HepG2 (cell line): ENCODE measurements around the gene FXYD5. TPM values are rescaled to one million over a fixed set of nuclear protein-coding genes. Genes with fewer than 3 reads are reported as not detected.

Experiments
- ARHGAP35 ChIP-seq: sonication (generic); formaldehyde crosslinking; IDR thresholded peaks from 2 replicates; pipeline ENCODE4 v1.9.0; 2022; ENCODE audit warnings: mild to moderate bottlenecking, inconsistent platforms, moderate library complexity, missing genetic modification reagents, borderline replicate concordance
- DBP ChIP-seq: sonication (generic); formaldehyde crosslinking; IDR thresholded peaks from 2 replicates; pipeline ENCODE4 v1.4.0; 2020; ENCODE audit warnings: missing genetic modification reagents; ENCODE audit errors: not compliant biosample characterization
- EP300 ChIP-seq, 3 experiments: sonication (generic) in 1 of 3; formaldehyde crosslinking in 1 of 3; IDR thresholded peaks; 2 replicates each; pipeline versions ENCODE4 v1.5.1 to v1.6.1; 2011 to 2020; ENCODE audit warnings: low read depth in 2 of 3, low read length in 2 of 3, borderline replicate concordance in 1 of 3, improper control_type of control experiment in 1 of 3, mild to moderate bottlenecking in 1 of 3, missing genetic modification reagents in 1 of 3, moderate library complexity in 1 of 3
- FOXA3 ChIP-seq: IDR thresholded peaks from 2 replicates; pipeline ENCODE4 v1.6.1; 2016; ENCODE audit warnings: missing genetic modification reagents, missing compliant biosample characterization
- HNF4A ChIP-seq: sonication (generic); formaldehyde crosslinking; IDR thresholded peaks from 2 replicates; pipeline ENCODE4 v1.4.0; 2020; ENCODE audit warnings: missing genetic modification reagents
- IKZF5 ChIP-seq: IDR thresholded peaks from 2 replicates; pipeline ENCODE4 v1.6.1; 2018; ENCODE audit warnings: missing genetic modification reagents, mild to moderate bottlenecking, missing compliant biosample characterization
- MAF1 ChIP-seq: sonication (generic); formaldehyde crosslinking; IDR thresholded peaks from 2 replicates; pipeline ENCODE4 v1.5.0; 2020; ENCODE audit warnings: missing genetic modification reagents, borderline replicate concordance
- MXI1 ChIP-seq: IDR thresholded peaks from 3 replicates; pipeline ENCODE4 v1.6.1; 2012; ENCODE audit warnings: low read depth, low read length, inconsistent platforms, borderline replicate concordance
- NBN ChIP-seq: fragments of 450-650 bp; conservative IDR thresholded peaks from 2 replicates; pipeline ENCODE4 v1.6.1; 2017
- NR2F1 ChIP-seq, 2 experiments: fragments of 450-650 bp in 1 of 2; formaldehyde crosslinking in 1 of 2; IDR thresholded peaks; 2 replicates each; pipeline versions ENCODE4 v1.5.0 to v1.6.1; 2016 to 2020; ENCODE audit warnings: mild to moderate bottlenecking in 1 of 2, missing compliant biosample characterization in 1 of 2, missing genetic modification reagents in 1 of 2, moderate library complexity in 1 of 2
- TFE3 ChIP-seq: IDR thresholded peaks from 2 replicates; pipeline ENCODE4 v1.6.1; 2016
- THAP8 ChIP-seq: sonication (generic); formaldehyde crosslinking; IDR thresholded peaks from 2 replicates; pipeline ENCODE4 v1.5.1; 2020; ENCODE audit warnings: missing genetic modification reagents, mild to moderate bottlenecking, borderline replicate concordance
- WIZ ChIP-seq: sonication (generic); formaldehyde crosslinking; IDR thresholded peaks from 2 replicates; pipeline ENCODE4 v1.5.1; 2020; ENCODE audit warnings: mild to moderate bottlenecking, missing genetic modification reagents
- ZBED4 ChIP-seq: sonication (generic); formaldehyde crosslinking; IDR thresholded peaks from 2 replicates; pipeline ENCODE4 v1.4.0; 2020; ENCODE audit warnings: missing genetic modification reagents, borderline replicate concordance
- ZBTB7A ChIP-seq: sonication (generic); formaldehyde crosslinking; IDR thresholded peaks from 2 replicates; pipeline ENCODE4 v1.8.0; 2022; ENCODE audit warnings: mild to moderate bottlenecking, missing genetic modification reagents
- ZNF205 ChIP-seq: IDR thresholded peaks from 2 replicates; pipeline ENCODE4 v1.6.1; 2018; ENCODE audit warnings: missing biosample characterization, missing genetic modification reagents
- ZNF235 ChIP-seq: sonication (generic); formaldehyde crosslinking; IDR thresholded peaks from 2 replicates; pipeline ENCODE4 v1.8.1; 2023; ENCODE audit warnings: mild to moderate bottlenecking, missing genetic modification reagents, borderline replicate concordance
- ZNF432 ChIP-seq: sonication (generic); formaldehyde crosslinking; IDR thresholded peaks from 2 replicates; pipeline ENCODE4 v1.5.0; 2020; ENCODE audit warnings: missing genetic modification reagents, mild to moderate bottlenecking, borderline replicate concordance
- ZNF557 ChIP-seq: sonication (generic); formaldehyde crosslinking; IDR thresholded peaks from 2 replicates; pipeline ENCODE4 v1.4.0; 2020; ENCODE audit warnings: missing genetic modification reagents
- ZNF704 ChIP-seq: sonication (generic); formaldehyde crosslinking; IDR thresholded peaks from 2 replicates; pipeline ENCODE4 v1.8.1; 2023; ENCODE audit warnings: mild to moderate bottlenecking, inconsistent platforms, moderate library complexity, missing genetic modification reagents, borderline replicate concordance
- polyA plus RNA-seq, 8 experiments: library from polyadenylated mRNA; depleted of rRNA in 3 of 8; stranded (reverse) in 7 of 8; unstranded in 1 of 8; fragments of >200 nt; fragmentation: Illumina TruSeq in 4 of 8; extraction: Trizol in 4 of 8; gene quantifications; 2 replicates each; pipeline versions ENCODE4 v1.2.1 to v1.2.3, GENCODE V29; 2011 to 2016; ENCODE audit warnings: low read depth in 4 of 8, missing spikeins in 1 of 8, mixed read lengths in 1 of 8; ENCODE audit not compliant: insufficient read depth in 1 of 8
- total RNA-seq, 5 experiments: library from RNA; depleted of rRNA; stranded (reverse); fragments of >200 nt; fragmentation: Illumina TruSeq; extraction: Trizol; gene quantifications; 2 replicates each; pipeline ENCODE4 v1.2.3, GENCODE V29; 2016; ENCODE audit warnings: low read depth in 1 of 5

The FXYD5 gene
- total and polyA plus RNA-seq, 2 of the 13 experiments (the other 11 are each of a cell fraction or from before 2014, with no cell fraction given): 0.65 TPM; not detected in 1

GRCh38 chr19:35135389-35135909 is 19.1 kb upstream of the FXYD5 start (continued):
- TF ChIP-seq ZNF235 (CRISPR knock-in tag) (no peak), TFE3 (no peak), NBN (no peak), ZNF432 (no peak), ZNF704 (no peak), ZNF557 (CRISPR knock-in tag) (no peak), ZBED4 (0 out of 2 replicates have a peak, but pooled peaks have one; percentile 39), THAP8 (CRISPR knock-in tag) (no peak), ZNF205 (CRISPR knock-in tag) (no peak), FOXA3 (CRISPR knock-in tag) (peak; percentile 35; the same call in 1 of the 2 replicates), IKZF5 (CRISPR knock-in tag) (peak; percentile 74; the same call in 1 of the 2 replicates), MXI1 (no peak; the same call in 2 of the 3 replicates), ARHGAP35 (CRISPR knock-in tag) (no peak), HNF4A (no peak), WIZ (CRISPR knock-in tag) (no peak), DBP (CRISPR knock-in tag) (no peak), EP300 (IDR thresholded peaks at IDR 0.05; ENCODE audit: low read depth in 2 of 2, low read length in 2 of 2) (no peak), EP300 (CRISPR knock-in tag; IDR thresholded peaks at IDR 0.05; ENCODE audit: borderline replicate concordance) (0 out of 2 replicates have a peak, but pooled peaks have one; percentile 26), MAF1 (no peak), ZBTB7A (CRISPR knock-in tag) (0 out of 2 replicates have a peak, but pooled peaks have one; percentile 71), NR2F1 (CRISPR knock-in tag; IDR thresholded peaks at IDR 0.05) (peak; percentile 71 to 82)
